ENCODE measurements around the gene OR10G2.
"Not testable (repeated sequence)": the region's sequence is repeated elsewhere in the genome, so short reads cannot be mapped to it uniquely, and the experiment has no call there.

OR10G2 gene, protein sequence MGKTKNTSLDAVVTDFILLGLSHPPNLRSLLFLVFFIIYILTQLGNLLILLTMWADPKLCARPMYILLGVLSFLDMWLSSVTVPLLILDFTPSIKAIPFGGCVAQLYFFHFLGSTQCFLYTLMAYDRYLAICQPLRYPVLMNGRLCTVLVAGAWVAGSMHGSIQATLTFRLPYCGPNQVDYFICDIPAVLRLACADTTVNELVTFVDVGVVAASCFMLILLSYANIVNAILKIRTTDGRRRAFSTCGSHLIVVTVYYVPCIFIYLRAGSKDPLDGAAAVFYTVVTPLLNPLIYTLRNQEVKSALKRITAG

DNA sequence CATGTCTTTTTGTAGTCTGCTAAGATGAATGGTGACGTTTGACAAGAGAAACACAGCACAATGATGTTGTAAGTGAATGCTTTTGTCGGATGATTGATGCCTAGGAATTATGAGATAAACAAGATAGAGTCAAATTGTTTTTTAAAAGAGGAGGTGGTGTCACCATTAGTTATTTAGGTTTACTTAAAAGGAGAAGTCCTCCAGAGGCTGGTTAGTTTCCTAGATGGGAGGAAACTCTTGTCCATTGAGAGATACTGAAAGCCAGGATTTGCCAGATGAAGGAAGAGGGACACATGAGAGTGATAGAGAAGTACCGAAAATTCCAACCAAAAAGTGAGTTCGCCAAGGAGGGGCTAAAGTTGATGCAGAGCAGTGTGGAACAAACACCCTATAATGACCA lies at the start of gene OR10G2:
OR10G2 (minus strand) TSS at position 101 of the 400 bp plus-strand sequence; CDS start at position 3, 98 bp downstream.
- in situ Hi-C loops (cut with HindIII; ENCODE audit: low sequenced_read_pairs) = no loop called here

DNA sequence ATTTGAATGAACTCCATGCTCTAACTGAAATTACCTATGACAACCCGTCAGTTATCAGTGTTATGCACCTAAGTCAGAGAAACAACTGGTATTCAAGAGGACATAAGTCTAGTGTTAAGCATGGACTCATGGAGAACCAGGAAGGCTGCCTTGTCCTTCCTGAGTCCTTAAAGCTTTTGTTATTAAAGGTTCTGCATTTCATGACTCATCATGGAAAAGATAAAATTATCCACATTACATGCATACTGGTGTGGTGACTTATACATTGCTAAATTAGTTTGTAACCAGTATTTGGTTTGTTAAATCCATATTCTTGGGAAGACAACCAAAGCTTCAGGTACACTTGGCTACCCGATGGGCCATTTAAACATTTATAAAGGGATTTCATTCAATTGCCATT lies 45.3 kb upstream of the OR10G2 start:
- in situ Hi-C loops (cut with HindIII; ENCODE audit: low sequenced_read_pairs) = no loop called here

DNA sequence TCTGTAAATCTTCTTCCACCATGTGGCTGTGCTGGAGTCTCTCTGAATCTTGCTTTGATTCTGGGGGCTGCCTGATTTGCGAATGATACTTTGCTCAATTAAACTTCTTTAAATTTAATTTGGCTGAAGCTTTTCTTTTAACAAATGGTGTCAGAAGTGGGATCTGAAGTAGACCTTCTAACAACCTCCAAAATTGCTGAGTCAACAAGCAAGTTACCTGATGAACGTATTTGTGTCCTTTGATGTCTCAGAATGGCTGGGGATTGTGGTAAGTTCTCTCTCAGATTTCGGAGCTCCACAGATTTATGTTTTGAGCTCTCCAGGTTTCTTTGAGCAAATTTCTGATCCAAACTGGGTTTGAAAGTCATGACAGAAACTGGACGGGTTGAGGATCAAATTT lies 40.8 kb upstream of the OR10G2 start:
- in situ Hi-C loops (cut with HindIII; ENCODE audit: low sequenced_read_pairs) = no loop called here

DNA sequence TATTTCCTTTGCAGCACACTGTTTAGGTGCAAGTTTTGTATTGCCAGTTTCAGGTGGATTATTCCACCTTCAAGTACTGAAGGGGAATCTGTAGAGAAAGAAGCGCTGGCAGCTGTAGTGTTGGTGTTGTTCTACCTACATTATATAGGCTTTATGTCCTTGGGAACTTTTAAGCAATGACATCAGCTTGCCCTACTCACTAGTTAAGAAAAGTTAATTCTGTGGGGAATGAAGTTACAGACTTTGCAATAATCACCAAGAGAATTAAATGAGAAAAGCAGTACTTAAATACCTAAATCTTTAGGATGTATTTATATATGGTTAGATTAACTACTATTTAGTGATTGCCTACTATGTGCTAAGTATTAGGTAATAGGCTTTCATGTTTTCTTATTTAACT lies 39.0 kb upstream of the OR10G2 start, which contains the start of gene OR4E1:
OR4E1 (minus strand) TSS at position 101 of the 400 bp plus-strand sequence. CDS start 2,883 bp downstream, outside the sequence.
- in situ Hi-C loops (cut with HindIII; ENCODE audit: low sequenced_read_pairs) = no loop called here

DNA sequence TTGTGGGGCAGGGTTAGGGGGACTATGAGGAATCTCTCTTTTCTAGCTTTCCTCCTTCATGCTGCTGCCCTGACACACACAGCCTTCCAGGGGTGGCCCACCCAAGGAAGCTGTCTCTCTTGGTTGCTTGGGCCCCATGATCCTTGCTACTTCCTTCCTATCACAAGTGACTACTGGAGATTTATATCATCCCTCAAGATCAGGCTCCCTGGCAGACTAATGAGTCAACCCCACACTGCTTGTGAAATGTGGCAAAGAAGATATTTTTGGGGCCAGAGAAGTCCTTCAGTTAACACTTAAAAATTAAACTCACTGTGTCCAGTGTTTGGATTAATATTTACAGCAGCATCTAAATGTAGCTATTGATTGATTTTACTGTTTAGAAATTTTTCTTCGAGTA lies 37.4 kb upstream of the OR10G2 start:
- in situ Hi-C loops (cut with HindIII; ENCODE audit: low sequenced_read_pairs) = no loop called here

DNA sequence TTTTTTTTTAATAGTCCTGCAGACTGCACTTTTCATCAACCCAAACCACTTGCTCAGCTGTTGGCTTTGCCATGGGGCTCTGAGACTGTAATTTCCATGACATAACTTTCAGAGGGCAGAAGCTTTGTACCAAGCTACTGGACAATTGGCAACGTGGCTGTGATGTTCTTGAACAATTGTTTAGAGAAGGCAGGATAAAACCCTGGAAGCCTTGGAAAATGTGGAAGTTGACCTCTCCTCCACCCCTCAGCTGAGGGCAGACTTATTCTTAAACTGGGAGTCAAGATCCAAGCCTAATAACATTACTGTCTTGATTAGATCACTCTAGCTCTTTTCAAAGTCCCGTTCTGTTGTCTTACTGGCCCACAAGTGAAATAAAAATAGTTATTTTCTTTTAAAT lies 36.6 kb upstream of the OR10G2 start:
- in situ Hi-C loops (cut with HindIII; ENCODE audit: low sequenced_read_pairs) = no loop called here

DNA sequence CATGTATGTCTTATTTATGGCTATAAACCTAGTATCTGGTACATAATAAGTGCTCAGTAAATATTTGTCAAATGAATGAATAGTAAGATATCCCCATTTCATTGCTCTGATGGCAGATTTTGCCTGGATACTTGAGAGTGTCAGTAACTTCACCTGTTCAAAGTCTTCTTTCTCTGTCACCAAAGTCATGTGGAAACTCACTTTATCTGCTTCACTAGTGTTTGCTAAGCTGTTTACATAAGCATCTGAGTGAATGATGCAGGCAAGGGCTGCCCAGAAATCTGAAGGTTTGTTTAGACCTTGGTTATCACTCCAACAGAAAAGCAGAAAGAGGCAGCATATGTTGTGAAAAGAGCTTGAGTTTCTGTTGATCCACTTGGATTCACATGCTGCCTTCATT lies 34.5 kb upstream of the OR10G2 start:
- in situ Hi-C loops (cut with HindIII; ENCODE audit: low sequenced_read_pairs) = no loop called here

DNA sequence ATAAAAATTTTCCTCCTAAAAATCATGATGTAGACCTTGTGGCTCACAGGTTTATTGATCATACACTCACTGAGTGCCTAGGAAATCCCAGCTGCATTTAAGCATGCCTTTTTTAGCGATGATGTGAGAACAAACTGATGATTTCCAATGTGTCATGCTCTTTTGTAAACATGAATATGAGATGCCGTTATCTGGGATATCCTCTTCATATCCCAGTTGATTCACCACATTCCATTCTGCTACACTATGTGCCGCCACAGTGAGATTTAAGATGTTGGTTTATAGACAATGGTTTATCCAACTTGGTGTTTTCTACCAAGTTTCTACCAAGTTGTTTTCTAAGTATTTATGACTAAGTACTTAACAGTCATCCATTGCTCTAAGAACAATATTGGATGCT lies 33.6 kb upstream of the OR10G2 start:
- in situ Hi-C loops (cut with HindIII; ENCODE audit: low sequenced_read_pairs) = no loop called here

DNA sequence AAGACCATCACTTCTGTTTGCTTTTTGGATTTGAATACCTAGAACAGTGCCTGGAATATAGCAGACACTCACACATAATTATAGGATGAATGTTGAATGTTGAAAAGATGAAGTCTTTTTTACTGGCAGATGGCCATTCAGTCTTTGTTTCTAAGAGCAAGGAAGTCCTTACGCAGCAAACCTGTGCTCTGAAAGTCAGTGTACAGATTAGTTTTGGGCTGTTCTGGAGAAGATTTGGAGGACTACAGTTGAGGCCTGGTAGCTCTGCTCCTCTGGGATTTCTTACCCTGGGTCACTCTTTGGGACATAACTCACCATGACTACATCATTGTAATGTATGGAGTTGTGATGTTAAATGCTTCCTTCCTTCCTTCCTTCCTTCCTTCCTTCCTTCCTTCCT lies 22.2 kb upstream of the OR10G2 start:
- in situ Hi-C loops (cut with HindIII; ENCODE audit: low sequenced_read_pairs) = no loop called here

DNA sequence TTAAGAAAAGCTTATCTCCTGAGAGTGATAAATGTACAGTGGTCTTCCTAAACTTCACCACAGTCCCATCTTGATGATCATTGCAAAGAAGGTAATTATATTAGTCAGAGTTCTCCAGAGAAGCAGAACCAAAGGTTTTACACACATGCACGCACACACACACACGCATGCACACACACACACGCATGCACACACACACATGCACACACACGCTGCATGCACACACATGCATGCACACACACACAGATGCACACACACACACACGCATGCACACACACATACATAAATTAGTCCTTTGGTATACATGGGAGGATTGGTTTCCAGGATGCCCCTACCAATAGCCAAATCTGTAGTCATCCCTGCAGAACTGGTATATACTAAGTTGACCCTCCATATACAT lies 19.5 kb upstream of the OR10G2 start:
- in situ Hi-C loops (cut with HindIII; ENCODE audit: low sequenced_read_pairs) = no loop called here

DNA sequence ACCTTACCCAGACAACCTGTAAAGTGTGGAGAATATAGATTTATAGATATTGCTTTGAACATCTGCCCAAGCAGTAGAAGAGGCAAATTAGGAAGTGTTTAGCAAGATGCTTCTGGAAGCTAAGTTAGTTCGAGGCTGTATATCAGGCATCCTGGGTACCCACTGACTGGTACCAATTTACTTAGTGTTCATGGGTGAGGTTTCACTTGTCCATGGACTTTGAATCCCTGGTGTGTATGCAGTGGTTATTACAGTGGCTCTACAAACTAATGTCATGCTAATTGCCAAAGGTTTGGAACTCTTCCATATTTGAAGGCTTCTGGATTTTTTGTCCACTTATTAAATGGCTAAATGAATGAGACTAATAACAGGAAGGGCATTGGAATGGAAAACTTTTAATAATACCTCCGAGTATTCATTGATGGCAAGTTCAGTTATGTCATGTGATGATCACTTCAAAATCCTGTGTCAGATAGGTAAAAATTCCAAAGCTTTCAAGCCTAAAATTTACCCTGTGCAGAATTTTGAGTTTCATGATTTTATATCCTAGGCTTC lies 18.7 kb upstream of the OR10G2 start, which contains the start of gene OR4E2:
OR4E2 (plus strand) TSS at position 505 of the 555 bp plus-strand sequence. CDS start 11,248 bp downstream, outside the sequence.
- in situ Hi-C loops (cut with HindIII; ENCODE audit: low sequenced_read_pairs) = no loop called here

DNA sequence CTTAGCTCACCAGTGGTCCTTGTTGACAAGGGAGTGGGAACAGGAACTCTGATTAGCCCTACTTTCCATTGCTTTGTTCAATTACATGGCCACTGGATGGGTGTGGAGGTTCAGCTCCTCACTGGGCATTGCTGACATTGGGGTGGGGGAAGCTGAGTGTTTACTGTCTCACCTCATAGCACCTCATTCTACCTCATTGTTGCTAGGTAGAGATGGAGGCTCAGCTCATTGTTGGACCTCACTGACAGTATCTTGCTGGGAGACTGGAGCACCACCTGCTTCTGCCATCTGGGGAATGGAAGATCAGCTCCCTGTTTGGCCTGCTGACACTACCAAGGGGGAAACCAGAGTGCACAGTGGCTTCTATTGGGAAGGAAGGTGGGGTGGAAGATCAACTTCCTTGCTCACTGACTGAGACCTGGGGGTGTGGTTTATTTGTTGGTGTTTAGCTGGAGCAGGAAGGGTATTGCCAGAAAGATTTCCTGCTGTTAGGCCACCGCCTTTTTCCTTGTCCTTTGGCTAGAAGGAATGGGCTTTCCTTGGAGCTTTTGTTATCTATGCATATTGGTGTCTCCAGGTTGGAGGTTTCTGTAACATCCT lies 17.6 kb upstream of the OR10G2 start:
- in situ Hi-C loops (cut with HindIII; ENCODE audit: low sequenced_read_pairs) = no loop called here

DNA sequence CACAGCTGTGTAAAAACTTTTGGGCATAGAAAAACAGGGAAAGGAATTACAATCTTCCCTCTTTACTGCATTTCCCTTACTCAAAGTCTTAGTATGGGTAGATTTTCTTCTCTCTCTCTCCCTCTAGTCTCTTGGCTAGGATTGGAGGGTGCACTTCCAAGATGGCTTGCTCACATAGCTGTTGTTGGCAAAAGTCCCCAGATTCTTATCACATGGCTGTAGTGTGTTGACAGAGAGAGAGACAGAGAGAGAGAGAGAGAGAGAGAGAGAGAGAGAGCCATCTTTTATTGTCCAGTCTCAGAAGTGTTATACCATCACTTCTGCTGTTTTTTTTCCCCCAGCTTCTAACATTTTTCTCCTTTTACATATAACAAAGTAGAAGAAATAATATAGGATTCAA lies 12.6 kb upstream of the OR10G2 start:
- in situ Hi-C loops (cut with HindIII; ENCODE audit: low sequenced_read_pairs) = no loop called here

DNA sequence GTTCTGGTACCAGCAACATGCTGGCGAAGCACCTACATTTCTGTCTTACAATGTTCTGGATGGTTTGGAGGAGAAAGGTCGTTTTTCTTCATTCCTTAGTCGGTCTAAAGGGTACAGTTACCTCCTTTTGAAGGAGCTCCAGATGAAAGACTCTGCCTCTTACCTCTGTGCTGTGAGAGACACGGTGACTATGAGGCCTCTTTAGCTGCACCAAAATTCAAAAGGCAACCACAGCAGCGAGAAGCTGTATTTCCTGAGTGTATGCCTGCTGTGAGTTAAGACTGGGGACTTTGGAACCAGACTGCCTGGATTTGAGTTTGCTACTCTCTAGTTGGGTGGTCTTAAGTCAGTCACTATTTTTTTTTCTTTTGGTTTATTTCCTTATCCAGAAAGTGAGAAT lies 8.7 kb upstream of the OR10G2 start:
- in situ Hi-C loops (cut with HindIII; ENCODE audit: low sequenced_read_pairs) = no loop called here

DNA sequence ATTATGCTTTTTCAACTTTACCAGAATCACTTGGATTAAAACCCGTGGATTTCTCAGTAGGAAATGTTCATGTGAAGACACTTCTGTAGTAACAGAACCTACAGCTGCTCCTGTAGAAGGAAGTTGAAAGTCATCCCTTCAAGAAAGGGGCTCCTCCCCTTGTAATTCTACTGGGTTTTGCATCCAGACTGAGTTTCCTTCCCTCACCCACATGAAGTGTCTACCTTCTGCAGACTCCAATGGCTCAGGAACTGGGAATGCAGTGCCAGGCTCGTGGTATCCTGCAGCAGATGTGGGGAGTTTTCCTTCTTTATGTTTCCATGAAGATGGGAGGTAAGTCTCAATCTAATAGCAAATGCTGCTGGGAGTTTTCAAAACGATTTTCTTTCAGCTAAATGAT lies 7.9 kb upstream of the OR10G2 start:
- in situ Hi-C loops (cut with HindIII; ENCODE audit: low sequenced_read_pairs) = no loop called here

DNA sequence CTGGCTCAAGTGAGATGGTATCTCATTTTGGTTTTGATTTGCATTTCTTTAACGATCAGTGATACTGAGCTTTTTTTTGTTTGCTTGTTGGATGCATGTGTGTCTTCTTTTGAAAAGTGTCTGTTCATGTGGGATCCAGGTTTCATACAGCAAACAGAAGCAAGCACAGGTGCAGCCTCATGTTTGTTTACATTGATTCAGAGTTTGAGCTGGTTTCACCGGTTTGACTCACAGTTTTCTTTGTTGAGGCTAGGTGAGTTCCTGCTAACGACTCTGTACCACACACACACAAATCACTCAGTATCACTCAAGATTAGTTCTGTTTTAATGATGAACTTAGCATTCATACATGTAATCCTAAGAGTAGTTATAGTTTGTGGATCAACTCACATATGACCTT lies 3.7 kb downstream of the OR10G2 start:
- in situ Hi-C loops (cut with HindIII; ENCODE audit: low sequenced_read_pairs) = no loop called here

DNA sequence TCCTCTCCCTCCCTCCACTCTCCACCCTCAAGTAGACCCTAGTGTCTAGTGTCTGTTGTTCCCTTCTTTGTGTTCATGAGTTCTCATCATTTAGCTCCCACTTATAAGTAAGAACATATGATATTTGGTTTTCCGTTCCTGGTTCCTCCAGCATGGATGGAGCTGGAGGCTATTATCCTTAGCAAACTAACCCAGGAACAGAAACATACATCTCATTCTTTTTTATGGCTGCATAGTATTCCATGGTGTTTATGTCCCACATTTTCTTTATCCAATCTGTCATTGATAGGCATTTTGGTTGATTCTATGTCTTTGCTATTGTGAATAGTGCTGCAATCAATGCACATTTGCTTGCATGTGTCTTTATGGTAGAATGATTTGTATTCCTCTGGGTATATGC lies 4.2 kb downstream of the OR10G2 start:
- in situ Hi-C loops (cut with HindIII; ENCODE audit: low sequenced_read_pairs) = not testable (repeated sequence)

DNA sequence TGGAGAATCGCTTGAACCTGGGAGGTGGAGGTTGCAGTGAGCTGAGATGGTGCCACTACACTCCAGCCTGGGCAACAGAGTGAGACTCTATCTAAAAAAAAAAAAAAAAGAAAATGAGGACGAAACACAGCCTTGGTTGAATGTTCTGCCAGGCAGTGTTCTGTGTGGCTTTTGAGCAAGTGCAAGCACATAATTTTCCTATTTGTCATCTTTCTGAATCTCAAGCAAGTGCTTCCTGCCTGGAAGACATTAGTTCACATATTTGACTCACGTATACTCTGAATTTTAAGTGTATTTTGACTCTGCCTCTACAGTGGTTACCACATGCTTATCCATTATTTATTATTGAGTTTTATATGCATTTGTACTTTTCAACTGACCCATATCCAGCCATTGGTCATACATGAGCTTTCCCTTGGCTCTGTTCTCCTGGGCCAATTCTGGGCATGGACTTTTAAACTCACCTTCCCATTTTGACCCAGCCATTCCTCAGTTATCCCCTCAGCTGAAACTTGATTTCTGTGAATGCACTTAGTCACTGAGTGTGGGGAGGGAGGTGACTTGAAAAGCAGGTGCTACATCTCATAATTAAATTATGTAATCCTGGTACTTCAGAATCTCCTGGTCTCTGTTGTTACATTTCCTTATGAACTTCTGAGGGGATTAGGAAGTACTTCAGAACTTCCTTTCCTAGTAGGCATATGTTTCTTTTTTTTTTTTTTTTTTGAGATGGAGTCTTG lies 8.1 kb downstream of the OR10G2 start:
- in situ Hi-C loops (cut with HindIII; ENCODE audit: low sequenced_read_pairs) = no loop called here

DNA sequence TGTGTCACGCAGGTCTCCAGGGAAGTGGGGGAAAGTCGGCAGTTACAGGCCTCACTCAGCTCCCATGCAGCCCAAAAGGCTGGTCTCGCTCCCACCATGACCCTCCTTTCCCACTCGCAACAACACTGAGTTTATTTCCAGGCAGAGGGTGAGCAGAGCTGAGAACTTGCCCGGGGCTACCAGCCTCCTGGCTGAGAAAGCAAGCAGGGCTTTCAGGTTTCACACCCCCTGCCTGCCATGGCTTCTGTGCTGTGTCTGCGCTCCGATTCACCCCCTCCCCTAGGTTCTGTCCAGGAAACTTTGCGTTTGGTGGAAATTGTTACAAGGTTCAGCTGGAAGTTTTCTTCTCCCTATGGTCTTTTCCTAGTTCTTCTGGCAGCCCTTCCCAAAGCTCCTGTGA lies 17.1 kb downstream of the OR10G2 start:
- in situ Hi-C loops (cut with HindIII; ENCODE audit: low sequenced_read_pairs) = no loop called here

DNA sequence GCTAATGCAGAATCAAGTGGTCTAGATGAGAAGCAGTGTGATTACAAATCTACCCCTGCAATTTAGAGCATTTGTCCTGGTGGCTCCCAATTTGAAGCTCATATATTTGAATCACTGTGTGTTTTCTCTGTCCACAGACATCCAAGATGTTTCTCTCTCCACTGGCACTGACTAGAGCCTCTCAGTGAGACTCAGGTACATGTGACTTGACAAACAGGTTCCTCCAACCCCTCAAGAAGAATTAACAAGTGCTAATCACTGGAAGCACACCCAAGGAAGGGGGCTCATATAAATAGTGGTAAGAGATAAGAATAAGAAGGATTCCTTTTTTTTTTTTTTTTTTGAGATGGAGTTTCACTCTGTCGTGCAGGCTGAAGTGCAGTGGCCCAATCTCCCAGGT lies 20.5 kb downstream of the OR10G2 start:
- in situ Hi-C loops (cut with HindIII; ENCODE audit: low sequenced_read_pairs) = no loop called here

DNA sequence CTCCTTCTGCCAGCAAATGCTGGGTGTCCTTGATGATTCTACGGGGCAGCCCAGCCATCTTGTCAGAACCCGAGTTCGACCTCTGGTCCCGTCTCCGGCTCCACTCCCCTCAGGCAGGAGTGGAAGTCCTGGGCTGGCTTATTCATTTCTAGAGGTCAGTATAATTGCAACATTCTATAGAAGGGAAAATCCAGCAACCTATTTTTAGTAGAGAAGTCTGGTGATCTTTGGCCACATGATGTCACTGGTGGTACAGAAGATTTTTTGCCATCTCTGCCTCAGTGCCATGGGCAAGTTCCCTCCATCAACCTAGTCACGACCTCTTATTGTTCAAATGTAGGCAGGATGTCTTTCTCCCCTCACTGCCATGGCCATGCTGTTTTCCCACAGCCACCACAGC lies 22.4 kb downstream of the OR10G2 start:
- in situ Hi-C loops (cut with HindIII; ENCODE audit: low sequenced_read_pairs) = no loop called here

DNA sequence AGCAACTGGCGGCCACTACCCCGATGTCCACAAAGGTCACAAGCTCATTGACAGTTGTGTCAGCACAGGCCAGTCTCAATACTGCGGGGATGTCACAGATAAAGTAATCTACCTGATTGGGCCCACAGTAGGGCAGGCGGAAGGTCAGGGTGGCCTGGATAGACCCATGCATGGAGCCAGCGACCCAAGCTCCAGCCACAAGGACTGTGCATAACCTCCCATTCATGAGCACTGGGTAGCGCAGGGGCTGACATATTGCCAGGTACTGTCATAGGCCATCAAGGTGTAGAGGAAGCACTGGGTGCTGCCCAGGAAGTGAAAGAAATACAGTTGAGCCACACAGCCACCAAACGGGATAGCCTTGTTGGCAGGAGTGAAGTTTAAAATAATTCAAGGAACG lies 32.6 kb downstream of the OR10G2 start:
- in situ Hi-C loops (cut with HindIII; ENCODE audit: low sequenced_read_pairs) = not testable (repeated sequence)

Data from DLD1 (cell line).